ENCODE data around the gene PROSER2. TPM values are rescaled to one million over a fixed set of nuclear protein-coding genes. Genes with fewer than 3 reads are reported as not detected.

Gene PROSER2
- total RNA-seq, 1 donor from 2014 or later: 7.3 TPM

DNA sequence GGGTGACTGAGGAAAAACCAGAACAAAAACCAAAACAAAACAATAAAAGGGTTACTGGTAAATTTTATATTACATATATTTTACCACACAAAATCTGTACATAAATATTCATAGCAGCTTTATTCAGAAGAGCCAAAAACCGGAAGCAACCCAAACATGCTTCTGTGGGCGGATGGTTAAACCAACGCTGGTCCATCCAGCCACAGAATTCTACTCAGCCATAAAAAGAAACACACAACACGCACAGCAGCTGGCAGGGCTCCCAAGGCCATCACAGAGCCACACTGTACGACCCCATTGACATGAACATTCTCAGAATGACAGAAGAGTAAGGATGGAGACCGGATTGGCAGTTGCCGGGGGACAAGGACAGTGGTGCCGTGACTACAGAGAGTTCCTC, 83.6 kb downstream of the PROSER2 start:
- no peak for DNase-seq (ENCODE audit: low read depth in 2 of 2)

DNA sequence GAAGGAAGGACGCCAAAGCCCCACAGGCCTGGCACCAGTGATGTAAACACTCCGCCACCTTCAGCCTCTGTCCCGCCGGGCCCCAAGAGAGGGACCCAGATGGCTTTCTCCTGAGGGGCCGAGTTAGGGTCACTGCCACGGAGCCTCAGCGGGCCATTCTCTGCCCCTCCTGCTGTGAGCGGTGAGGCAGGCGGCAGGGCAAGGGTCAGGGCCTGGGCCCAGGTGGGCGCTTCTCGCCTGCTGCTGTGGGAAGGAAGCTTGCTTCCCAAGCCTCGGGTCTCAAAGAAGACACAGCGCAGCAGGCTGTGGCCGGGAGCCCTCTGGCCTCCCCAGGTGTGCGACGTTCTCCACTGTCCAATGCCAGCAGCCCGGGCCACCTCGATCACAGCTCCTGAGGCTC, 84.8 kb downstream of the PROSER2 start:
- DNase-seq (ENCODE audit: low read depth in 2 of 2): no peak

DNA sequence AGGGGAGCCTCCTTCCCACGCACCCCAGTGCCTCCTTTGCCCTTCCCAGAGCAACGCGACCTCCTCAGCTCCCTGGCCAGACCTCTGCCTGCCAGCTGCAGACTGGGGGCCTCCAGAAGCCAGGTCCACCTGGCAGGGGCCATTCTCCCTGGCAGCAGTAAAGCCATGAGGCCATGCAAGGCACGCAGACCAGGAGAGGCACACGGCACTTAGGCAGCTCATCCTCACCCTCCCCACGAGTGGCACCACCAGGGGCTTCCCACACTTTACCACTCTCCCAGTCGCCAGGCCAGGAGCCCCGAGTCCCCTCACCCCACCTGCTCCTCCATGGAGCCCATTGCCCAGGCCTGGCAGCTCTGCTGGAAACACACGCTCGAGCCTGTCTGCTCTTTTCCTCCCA, 85.4 kb downstream of the PROSER2 start:
- DNase-seq (ENCODE audit: low read depth in 2 of 2): no peak

DNA sequence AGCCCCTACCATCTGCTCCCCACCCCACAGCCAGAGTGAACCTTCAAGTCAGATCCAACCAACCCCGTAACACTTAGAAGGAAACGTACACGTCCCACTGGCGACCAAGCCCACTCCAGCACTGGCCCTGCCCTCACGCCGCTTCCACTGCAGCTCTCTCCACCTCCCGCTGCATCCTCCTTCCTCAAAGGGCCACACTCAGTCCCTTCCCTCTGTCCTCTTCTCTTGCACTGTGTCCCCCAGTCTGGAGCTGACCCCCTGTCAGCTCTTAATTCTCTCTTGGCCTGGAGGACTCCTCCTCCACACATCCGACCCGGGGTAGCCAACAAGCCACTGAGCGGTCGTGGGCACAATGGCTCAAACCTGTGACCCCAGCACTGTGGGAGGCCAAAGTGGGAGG, 85.8 kb downstream of the PROSER2 start:
- DNase-seq (ENCODE audit: low read depth in 2 of 2): no peak

DNA sequence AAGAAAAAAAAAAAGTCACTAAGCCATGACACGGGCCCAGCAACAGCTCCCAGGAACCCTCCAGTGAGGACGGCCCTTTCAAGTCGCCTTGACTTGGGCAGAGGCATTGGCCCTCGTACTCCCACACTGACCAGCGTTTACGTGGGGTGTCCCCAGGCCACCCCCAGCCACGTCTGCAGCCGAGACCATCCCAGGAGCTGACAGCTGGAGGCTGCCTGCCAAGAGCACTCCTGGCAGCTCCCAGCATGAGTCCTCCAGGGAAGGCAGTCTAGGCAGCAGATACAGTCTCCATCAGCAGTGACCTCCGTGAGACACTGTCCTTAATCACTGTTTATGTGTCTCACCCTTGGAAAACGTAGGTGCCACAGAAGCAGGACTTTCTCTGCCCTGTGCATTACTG, 86.5 kb downstream of the PROSER2 start:
- DNase-seq (ENCODE audit: low read depth in 2 of 2): no peak

DNA sequence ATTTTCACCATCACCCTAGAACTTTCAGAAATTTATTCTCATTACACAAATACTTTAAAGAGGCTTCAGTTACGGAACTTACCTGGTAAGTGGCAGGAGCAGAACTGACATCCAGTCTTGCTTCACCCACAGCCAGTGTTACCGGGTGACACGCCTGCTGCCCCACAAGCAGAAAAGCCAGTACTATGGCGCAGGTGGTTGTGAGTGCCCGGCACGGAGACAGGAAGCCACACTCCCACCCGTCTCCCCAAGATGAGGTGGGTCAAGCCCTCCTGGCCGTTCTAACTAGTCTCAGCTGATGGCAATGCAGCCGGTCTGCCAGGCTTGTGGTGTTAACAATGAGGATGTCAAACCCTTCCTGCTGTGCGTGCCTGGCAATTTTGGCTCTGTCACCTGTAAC, 86.9 kb downstream of the PROSER2 start:
- DNase-seq (ENCODE audit: low read depth in 2 of 2): no peak

DNA sequence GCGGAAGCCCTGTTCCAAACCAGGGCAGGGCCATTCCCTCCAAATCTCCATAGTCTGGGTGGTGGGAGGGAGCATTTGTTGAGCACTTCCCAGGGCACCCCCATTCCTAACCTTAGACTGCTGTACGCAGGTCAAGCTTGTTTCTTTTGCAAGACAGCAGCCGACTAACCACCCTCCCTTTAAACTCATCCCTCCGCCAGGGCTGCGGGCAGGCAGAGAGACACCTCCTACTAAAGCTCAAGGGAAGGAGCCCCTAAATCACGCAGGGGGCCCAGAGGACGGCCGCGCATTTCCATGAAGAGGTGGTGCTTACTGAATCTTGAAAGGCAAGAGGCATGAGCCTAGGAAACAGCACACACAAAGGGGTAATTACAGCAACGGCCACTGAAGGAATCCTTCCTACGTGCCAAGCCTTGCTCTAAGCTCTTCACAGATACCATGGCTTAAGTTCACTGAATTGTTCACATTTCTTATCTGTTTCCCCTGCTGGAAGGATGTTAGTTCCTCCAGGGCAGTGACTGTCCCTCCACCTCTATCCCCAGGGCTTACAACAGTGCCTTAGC, 90.0 kb downstream of the PROSER2 start:
- DNase-seq (ENCODE audit: low read depth in 2 of 2): no peak

DNA sequence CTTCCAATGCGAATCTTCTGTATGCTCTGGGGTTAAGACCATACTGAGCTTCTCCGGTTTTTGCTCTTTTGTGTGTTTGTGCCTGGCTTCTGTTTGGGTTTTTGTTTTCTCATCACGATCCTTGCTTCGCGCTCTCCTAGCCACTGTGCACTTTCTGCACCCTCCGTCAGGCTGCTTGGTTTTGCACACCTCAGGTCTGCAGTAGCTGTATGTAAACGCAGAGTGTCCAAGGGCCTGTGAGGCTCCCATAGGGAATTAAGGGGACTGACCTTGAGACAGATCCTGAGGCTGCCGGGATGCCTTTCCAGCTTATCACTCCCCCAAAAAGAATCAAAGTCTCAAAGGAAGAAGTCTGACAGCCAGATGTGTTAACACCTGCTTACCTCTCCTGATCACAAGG, 95.2 kb downstream of the PROSER2 start:
- DNase-seq (ENCODE audit: low read depth in 2 of 2): no peak

DNA sequence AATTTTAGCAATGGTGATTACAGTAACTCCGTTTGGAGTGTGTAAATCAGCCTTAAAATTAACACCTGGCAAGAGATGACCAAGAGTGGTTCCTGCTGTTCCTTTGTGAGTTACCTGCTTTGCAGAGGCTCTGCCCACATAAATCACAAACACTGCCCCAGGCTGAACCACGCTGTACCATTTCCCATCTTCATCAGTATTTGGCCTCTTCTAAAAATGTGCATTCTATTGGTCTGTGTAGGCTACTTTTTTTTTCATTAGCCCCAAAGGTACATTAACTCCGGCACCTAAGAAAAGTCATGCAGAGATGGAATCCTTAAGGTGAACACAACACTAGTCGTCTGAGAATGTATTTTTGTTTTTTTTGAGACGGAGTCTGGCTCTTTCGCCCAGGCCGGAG, 96.1 kb downstream of the PROSER2 start:
- DNase-seq (ENCODE audit: low read depth in 2 of 2): no peak

Other genes with a start within 250 kb of the PROSER2 start
- gene USP6NL, start 211.7 kb upstream of the PROSER2 start, total RNA-seq: 9.6 and 11.3 TPM in 2 replicates
- gene ECHDC3, start 81.0 kb upstream of the PROSER2 start, total RNA-seq: 10.2 and 34.5 TPM in 2 replicates
- 9.2 and 10.9 TPM in 2 replicates for gene UPF2, start 219.5 kb downstream of the PROSER2 start, total RNA-seq
- 15.0 and 27.8 TPM in 2 replicates for gene DHTKD1, start 245.6 kb downstream of the PROSER2 start, total RNA-seq

Data from lung microvascular endothelial cell (primary cell).